Suprapubic skin (tissue), 4 donors: ENCODE results near the gene HPSE2. TPM values are rescaled to one million over a fixed set of nuclear protein-coding genes. Genes with fewer than 3 reads are reported as not detected.

Source experiments
- DNase-seq, 2 donors: peaks; one replicate each; pipeline ENCODE4 v3.0.0-alpha.2; 2019; ENCODE audit warnings: low spot score in 2 of 2
- H3K27ac ChIP-seq: fragments of 200-600 bp; sonication (generic); one replicate; pipeline ENCODE4 v1.5.1; 2019
- H3K27me3 ChIP-seq: fragments of 200-600 bp; sonication (generic); one replicate; pipeline ENCODE4 v1.5.1; 2019
- H3K36me3 ChIP-seq: fragments of 200-600 bp; sonication (generic); one replicate; pipeline ENCODE4 v1.5.1; 2019
- H3K4me1 ChIP-seq: fragments of 200-600 bp; sonication (generic); one replicate; pipeline ENCODE4 v1.5.1; 2019
- H3K4me3 ChIP-seq: fragments of 200-600 bp; sonication (generic); one replicate; pipeline ENCODE4 v1.5.1; 2019; ENCODE audit warnings: mild to moderate bottlenecking
- H3K9me3 ChIP-seq: fragments of 200-600 bp; sonication (generic); one replicate; pipeline ENCODE4 v1.5.1; 2019
- CTCF ChIP-seq, 2 donors: fragments of 200-600 bp in 1 of 2; fragments of 450-650 bp in 1 of 2; sonication (generic) in 1 of 2; IDR thresholded peaks; one replicate each; pipeline ENCODE4 v1.5.1; 2016 to 2019; ENCODE audit warnings: antibody characterized with exemption in 2 of 2, mild to moderate bottlenecking in 1 of 2, moderate library complexity in 1 of 2
- EP300 ChIP-seq: sonication (generic); formaldehyde crosslinking; IDR thresholded peaks from one replicate; pipeline ENCODE4 v1.6.1; 2017; ENCODE audit warnings: antibody characterized with exemption
- POLR2A ChIP-seq, 2 donors: fragments of 450-650 bp; IDR thresholded peaks; one replicate each; pipeline ENCODE4 v1.6.1; 2017; ENCODE audit warnings: antibody characterized with exemption in 2 of 2, mild to moderate bottlenecking in 2 of 2, moderate library complexity in 2 of 2
- POLR2AphosphoS5 ChIP-seq, 3 donors: sonication (generic); formaldehyde crosslinking; IDR thresholded peaks; one replicate each; pipeline ENCODE4 v1.6.1; 2017; ENCODE audit warnings: antibody characterized with exemption in 3 of 3
- WGBS: methylation state at CpG from one replicate; pipeline ENCODE4 v1.1.5; 2018; 5-methylcytosine and 5-hydroxymethylcytosine counted together
- total RNA-seq, 4 donors: library from RNA; depleted of rRNA; stranded (reverse); fragments of >200 nt; gene quantifications; one replicate each; pipeline ENCODE4 v1.1.0, GENCODE V29; 2016

HPSE2 gene
- total RNA-seq, 4 donors from 2014 or later: 0.95 to 1.3 (median 0.99) TPM

GRCh38 chr10:98687685-98688084 lies 548.0 kb downstream of the HPSE2 start:
- no peaks in the 10 kb centered on the region for H3K4me1 ChIP-seq
- 100% methylated on average over 1 of the region's 1 CpG for WGBS
- no peak for DNase-seq
- no peaks in the 10 kb centered on the region for H3K36me3 ChIP-seq
- no peak overlapping the region for H3K27ac ChIP-seq
- TF ChIP-seq POLR2A (IDR thresholded peaks at IDR 0.05): no peak
- TF ChIP-seq CTCF (IDR thresholded peaks at IDR 0.05): no peak
- no peak for TF ChIP-seq EP300
- no peak for TF ChIP-seq POLR2AphosphoS5 (IDR thresholded peaks at IDR 0.05)
- no peak overlapping the region for H3K4me3 ChIP-seq
- H3K9me3 ChIP-seq: peaks cover 6% of the 10 kb centered on the region
- H3K27me3 ChIP-seq: no peaks in the 10 kb centered on the region

- WGBS: 20% methylated on average over 3 of the region's 3 CpGs
- no peak for DNase-seq
- Histone ChIP-seq H3K9me3 (peaks cover 6% of the 10 kb centered on the region), H3K27ac (no peak overlapping the region), H3K4me1 (no peaks in the 10 kb centered on the region), H3K4me3 (no peak overlapping the region), H3K27me3 (no peaks in the 10 kb centered on the region), H3K36me3 (no peaks in the 10 kb centered on the region)
- TF ChIP-seq POLR2AphosphoS5 (IDR thresholded peaks at IDR 0.05) (no peak), CTCF (IDR thresholded peaks at IDR 0.05) (no peak), EP300 (no peak), POLR2A (IDR thresholded peaks at IDR 0.05) (no peak)
Measured at GRCh38 chr10:98684019-98684899, 551.4 kb downstream of the HPSE2 start.

- Histone ChIP-seq H3K27ac (no peak overlapping the region), H3K27me3 (no peaks in the 10 kb centered on the region), H3K4me3 (no peak overlapping the region), H3K4me1 (no peaks in the 10 kb centered on the region), H3K9me3 (no peaks in the 10 kb centered on the region), H3K36me3 (no peaks in the 10 kb centered on the region)
- TF ChIP-seq CTCF (IDR thresholded peaks at IDR 0.05) (no peak), POLR2A (IDR thresholded peaks at IDR 0.05) (no peak), EP300 (no peak), POLR2AphosphoS5 (IDR thresholded peaks at IDR 0.05) (no peak)
- no peak for DNase-seq
Measured at GRCh38 chr10:98676895-98677294, 558.8 kb downstream of the HPSE2 start.

- no peak for TF ChIP-seq POLR2AphosphoS5 (IDR thresholded peaks at IDR 0.05)
- no peak for TF ChIP-seq POLR2A (IDR thresholded peaks at IDR 0.05)
- TF ChIP-seq CTCF (IDR thresholded peaks at IDR 0.05): no peak
- TF ChIP-seq EP300: no peak
- no peak for DNase-seq
- H3K27ac ChIP-seq: no peak overlapping the region
- 79% methylated on average over 4 of the region's 4 CpGs for whole genome bisulfite sequencing
- no peaks in the 10 kb centered on the region for H3K9me3 ChIP-seq
- H3K36me3 ChIP-seq: no peaks in the 10 kb centered on the region
- no peaks in the 10 kb centered on the region for H3K27me3 ChIP-seq
- H3K4me1 ChIP-seq: no peaks in the 10 kb centered on the region
- H3K4me3 ChIP-seq: no peak overlapping the region
Measured at GRCh38 chr10:98675902-98676301, 559.8 kb downstream of the HPSE2 start.

GRCh38 chr10:98673171-98673782 lies 562.4 kb downstream of the HPSE2 start:
- Histone ChIP-seq H3K27me3 (no peaks in the 10 kb centered on the region), H3K36me3 (no peaks in the 10 kb centered on the region), H3K4me1 (no peaks in the 10 kb centered on the region), H3K4me3 (no peak overlapping the region), H3K27ac (no peak overlapping the region), H3K9me3 (no peaks in the 10 kb centered on the region)
- TF ChIP-seq EP300: no peak
- TF ChIP-seq POLR2AphosphoS5 (IDR thresholded peaks at IDR 0.05): no peak
- no peak for TF ChIP-seq CTCF (IDR thresholded peaks at IDR 0.05)
- TF ChIP-seq POLR2A (IDR thresholded peaks at IDR 0.05): no peak
- DNase-seq: no peak
- WGBS: 88% methylated on average over 1 of the region's 1 CpG
